ENCODE results near the gene POU3F2. TPM values are rescaled to one million over a fixed set of nuclear protein-coding genes. Genes with fewer than 3 reads are reported as not detected.
A peak's percentile ranks its signal among the peaks of the same experiment; 100 is the strongest.

The POU3F2 gene
- total and polyA plus RNA-seq, 2 of the 13 experiments (the other 11 are each of a cell fraction or from before 2014, with no cell fraction given) = not detected

DNA sequence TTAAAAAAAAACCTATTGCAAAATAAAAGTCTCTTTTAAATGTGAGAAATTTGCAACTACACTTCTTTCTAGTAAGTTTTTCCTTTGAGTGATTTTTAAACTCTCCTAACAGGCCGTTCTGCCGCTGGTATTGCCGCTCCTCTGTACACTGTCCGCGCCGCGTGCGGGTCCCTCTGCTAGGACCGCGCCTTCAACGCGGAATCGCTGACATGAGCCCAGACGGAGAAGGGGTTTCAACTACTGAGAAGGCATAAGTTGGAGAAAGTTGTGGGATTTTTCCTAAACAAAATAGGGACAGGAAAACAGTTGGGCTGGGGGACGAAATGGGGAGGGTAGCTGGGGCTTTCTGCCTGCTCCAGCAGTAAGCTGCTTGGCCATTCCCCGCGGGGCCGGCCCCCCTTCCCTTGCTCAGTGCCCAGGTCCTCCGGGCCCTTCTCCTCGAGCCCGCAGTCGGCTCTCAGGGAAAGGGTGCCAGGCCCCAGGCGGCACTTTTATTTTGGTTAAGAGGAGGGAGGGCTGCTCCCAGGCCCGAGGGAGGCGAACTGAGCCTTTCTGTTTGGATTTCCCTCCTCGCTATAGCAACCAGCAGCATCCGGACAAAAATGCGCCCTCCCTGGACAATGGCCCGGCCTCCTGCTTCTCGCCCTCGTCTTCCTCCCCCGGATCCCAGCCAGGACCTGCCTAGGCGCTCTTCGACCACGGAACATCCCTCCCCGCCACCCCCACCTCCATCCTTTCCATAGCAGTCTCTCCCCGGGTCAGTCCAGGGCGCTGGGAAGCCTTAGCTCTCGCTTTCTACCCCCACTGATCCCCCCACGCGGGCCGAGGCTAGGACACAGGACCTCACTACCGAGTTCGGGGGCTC, 6.8 kb upstream of the POU3F2 start:
- no peak overlapping the region for H3K4me2 ChIP-seq (ENCODE audit: low read depth, low read length)
- H3K4me1 ChIP-seq (ENCODE audit: insufficient read depth, low read length) = no peaks in the 10 kb centered on the region
- in situ Hi-C loops (cut with HindIII; ENCODE audit: extremely low pct_ligation_motif_present, low pct_unique_long_range_greater_than_20kb) = loop anchor here (25.0 kb wide), 5 partner anchors 285 to 1765 kb away; no protein-coding TSS in a partner anchor
- ChIA-PET POLR2A (no interaction called here), CTCF (ENCODE audit: low intra/inter-chr PET ratio, low total read pairs) (no interaction called here)
- H3K27ac ChIP-seq (ENCODE audit: extremely low read length, insufficient read depth, low read length) = no peak overlapping the region
- no peaks in the 10 kb centered on the region for H3K9me3 ChIP-seq (ENCODE audit: low read length)
- no peak overlapping the region for H3K4me3 ChIP-seq (replicated peaks in 1 of 3; ENCODE audit: insufficient read depth in 1 of 3, low read depth in 2 of 3, low read length in 3 of 3)
- no peak for TF ChIP-seq MXI1 (IDR thresholded peaks at IDR 0.05; ENCODE audit: borderline replicate concordance, low read depth, low read length)
- TF ChIP-seq EZH2 (conservative IDR thresholded peaks at IDR 0.05; ENCODE audit: low read depth, low read length) = 0 out of 2 replicates have a peak, but pooled peaks have one; percentile 52
- ATAC-seq = peak; percentile 41
- BruUV-seq (replicated peaks) = no TSS peak
- intact Hi-C loops (cut with micrococcal nuclease; ENCODE audit: unreplicated experiment) = no loop called here
- peaks cover 7 to 80% of the 10 kb centered on the region in 2 experiments; a peak in 4 of 5 replicates for H3K27me3 ChIP-seq (ENCODE audit: control insufficient read depth in 1 of 2, insufficient read depth in 2 of 2, low read length in 2 of 2)
- no peaks in the 10 kb centered on the region for H3K79me2 ChIP-seq (ENCODE audit: insufficient read depth, low read length)
- H3K9ac ChIP-seq (ENCODE audit: insufficient read depth, low read depth, low read length) = no peak overlapping the region
- no peak for FAIRE-seq
- H4K20me1 ChIP-seq (ENCODE audit: insufficient read depth, low read length) = no peaks in the 10 kb centered on the region
- DNase-seq (ENCODE audit: low spot score) = no peak
- H3K36me3 ChIP-seq (replicated peaks in 1 of 2; ENCODE audit: control insufficient read depth in 1 of 2, insufficient read depth in 2 of 2, low read length in 2 of 2) = no peaks in the 10 kb centered on the region
- WGBS (ENCODE audit: low lambda C conversion rate) = 13% methylated on average over 30 of the region's 44 CpGs
- no peak overlapping the region for H2AFZ ChIP-seq (ENCODE audit: low read length)

DNA sequence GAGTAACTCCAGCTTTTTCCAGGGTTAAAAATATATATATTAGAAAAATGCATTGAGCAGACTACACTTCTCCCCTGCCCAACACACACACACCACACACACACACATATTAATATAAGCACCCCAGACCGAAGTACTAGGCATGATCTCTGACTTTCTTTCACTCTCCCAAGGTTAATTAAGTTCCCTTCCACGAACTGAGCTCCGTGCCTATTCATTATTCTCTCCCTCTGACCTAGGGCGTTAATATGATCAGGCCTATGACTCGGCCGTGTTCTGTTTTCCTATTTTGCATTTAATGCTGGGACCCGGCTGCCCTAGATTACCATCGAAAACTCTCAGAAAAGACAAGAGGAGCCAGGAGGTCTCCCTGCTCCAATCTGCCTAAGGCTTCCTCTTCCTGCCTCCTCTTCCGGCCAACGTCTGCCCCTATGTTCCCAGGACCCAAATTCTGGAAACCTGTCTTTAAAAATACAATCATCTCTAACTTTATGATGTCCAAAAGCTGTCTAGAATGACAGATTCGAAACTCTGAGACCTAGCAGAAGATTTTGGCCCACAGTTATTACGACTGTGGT, 6.1 kb upstream of the POU3F2 start:
- ATAC-seq = no peak
- H3K4me3 ChIP-seq (replicated peaks in 1 of 3; ENCODE audit: insufficient read depth in 1 of 3, low read depth in 2 of 3, low read length in 3 of 3) = no peak overlapping the region
- 6% methylated on average over 10 of the region's 12 CpGs for WGBS (ENCODE audit: low lambda C conversion rate)
- POLR2A ChIA-PET = no interaction called here
- no peaks in the 10 kb centered on the region for H3K9me3 ChIP-seq (ENCODE audit: low read length)
- no peak overlapping the region for H2AFZ ChIP-seq (ENCODE audit: low read length)
- H3K4me1 ChIP-seq (ENCODE audit: insufficient read depth, low read length) = peaks cover 7% of the 10 kb centered on the region; the same call in 1 of the 2 replicates
- DNase-seq (ENCODE audit: low spot score) = no peak
- no peak overlapping the region for H3K27ac ChIP-seq (ENCODE audit: extremely low read length, insufficient read depth, low read length)
- CTCF ChIA-PET (ENCODE audit: low intra/inter-chr PET ratio, low total read pairs) = no interaction called here
- H3K4me2 ChIP-seq (ENCODE audit: low read depth, low read length) = no peak overlapping the region
- no peaks in the 10 kb centered on the region for H3K79me2 ChIP-seq (ENCODE audit: insufficient read depth, low read length)
- no peaks in the 10 kb centered on the region for H3K36me3 ChIP-seq (replicated peaks in 1 of 2; ENCODE audit: control insufficient read depth in 1 of 2, insufficient read depth in 2 of 2, low read length in 2 of 2)
- in situ Hi-C loops (cut with HindIII; ENCODE audit: extremely low pct_ligation_motif_present, low pct_unique_long_range_greater_than_20kb) (loop anchor here (25.0 kb wide), 5 partner anchors 284 to 1766 kb away; no protein-coding TSS in a partner anchor), intact Hi-C loops (cut with micrococcal nuclease; ENCODE audit: unreplicated experiment) (no loop called here)
- H3K9ac ChIP-seq (ENCODE audit: insufficient read depth, low read depth, low read length) = no peak overlapping the region
- no peaks in the 10 kb centered on the region for H4K20me1 ChIP-seq (ENCODE audit: insufficient read depth, low read length)
- peaks cover 7 to 85% of the 10 kb centered on the region in 2 experiments; a peak in 4 of 5 replicates for H3K27me3 ChIP-seq (ENCODE audit: control insufficient read depth in 1 of 2, insufficient read depth in 2 of 2, low read length in 2 of 2)
- no peak for FAIRE-seq
- no TSS peak for BruUV-seq (replicated peaks)
- no peak for TF ChIP-seq CC2D1A (CRISPR knock-in tag; IDR thresholded peaks at IDR 0.05)
- TF ChIP-seq TCF7L2 (IDR thresholded peaks at IDR 0.05; ENCODE audit: low read depth, low read length) = no peak
- no peak for TF ChIP-seq POLR2G (IDR thresholded peaks at IDR 0.05; ENCODE audit: low read depth, low read length)
- no peak for TF ChIP-seq HNF4G (IDR thresholded peaks at IDR 0.05; ENCODE audit: borderline replicate concordance, low read depth, low read length)
- TF ChIP-seq HNF4G (CRISPR knock-in tag; IDR thresholded peaks at IDR 0.05; ENCODE audit: borderline replicate concordance, low read depth) = no peak
- TF ChIP-seq ZBTB3 (CRISPR knock-in tag; IDR thresholded peaks at IDR 0.05; ENCODE audit: borderline replicate concordance, low read depth) = no peak
- no peak for TF ChIP-seq ARNTL (CRISPR knock-in tag; IDR thresholded peaks at IDR 0.05)
- no peak for TF ChIP-seq CHCHD3 (CRISPR knock-in tag; IDR thresholded peaks at IDR 0.05)
- no peak for TF ChIP-seq ZEB1 (IDR thresholded peaks at IDR 0.05; ENCODE audit: insufficient replicate concordance, low read depth)
- no peak for TF ChIP-seq ZNF430 (CRISPR knock-in tag; IDR thresholded peaks at IDR 0.05)
- no peak for TF ChIP-seq ZNF34 (CRISPR knock-in tag; IDR thresholded peaks at IDR 0.05; ENCODE audit: borderline replicate concordance)
- no peak for TF ChIP-seq MYNN (CRISPR knock-in tag; IDR thresholded peaks at IDR 0.05; ENCODE audit: low read depth)
- TF ChIP-seq RFX3 (CRISPR knock-in tag; IDR thresholded peaks at IDR 0.05) = no peak
- TF ChIP-seq, protein P1, sequence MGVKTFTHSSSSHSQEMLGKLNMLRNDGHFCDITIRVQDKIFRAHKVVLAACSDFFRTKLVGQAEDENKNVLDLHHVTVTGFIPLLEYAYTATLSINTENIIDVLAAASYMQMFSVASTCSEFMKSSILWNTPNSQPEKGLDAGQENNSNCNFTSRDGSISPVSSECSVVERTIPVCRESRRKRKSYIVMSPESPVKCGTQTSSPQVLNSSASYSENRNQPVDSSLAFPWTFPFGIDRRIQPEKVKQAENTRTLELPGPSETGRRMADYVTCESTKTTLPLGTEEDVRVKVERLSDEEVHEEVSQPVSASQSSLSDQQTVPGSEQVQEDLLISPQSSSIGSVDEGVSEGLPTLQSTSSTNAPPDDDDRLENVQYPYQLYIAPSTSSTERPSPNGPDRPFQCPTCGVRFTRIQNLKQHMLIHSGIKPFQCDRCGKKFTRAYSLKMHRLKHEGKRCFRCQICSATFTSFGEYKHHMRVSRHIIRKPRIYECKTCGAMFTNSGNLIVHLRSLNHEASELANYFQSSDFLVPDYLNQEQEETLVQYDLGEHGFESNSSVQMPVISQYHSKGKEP (CRISPR knock-in tag; IDR thresholded peaks at IDR 0.05) = no peak
- TF ChIP-seq MBD4 (IDR thresholded peaks at IDR 0.05; ENCODE audit: borderline replicate concordance, low read length) = no peak
